GM12878 (cell line): ENCODE results near the gene FYTTD1. TPM values are rescaled to one million over a fixed set of nuclear protein-coding genes. Genes with fewer than 3 reads are reported as not detected.

Experiments
- ATAC-seq: fragments of 200-7000 bp; cut with Tn5 transposase; 3 replicates; pipeline ENCODE4 v1.9.1; 2020; ENCODE audit warnings: mild to moderate bottlenecking, moderate library complexity
- BruUV-seq: library from RNA; stranded (reverse); fragments of 400-500 nt; replicated peaks from 2 replicates; lab custom pipeline; 2021; lab: Mats Ljungman, UMichigan
- CTCF ChIA-PET: fragments of 300-600 bp; sonication (Branson Sonifier 250); formaldehyde crosslinking; extraction: SDS; loops from one replicate; lab custom pipeline; 2021; ENCODE audit warnings: inconsistent platforms; lab: Yijun Ruan, JAX
- POLR2A ChIA-PET: fragments of 350-600 bp; formaldehyde crosslinking; extraction: SDS; loops from one replicate; lab custom pipeline; 2021; ENCODE audit warnings: inconsistent platforms; lab: Charles Lee
- RAD21 ChIA-PET: fragments of 300-600 bp; sonication (Branson Sonifier 250); formaldehyde crosslinking; loops from one replicate; lab custom pipeline; 2023; ENCODE audit warnings: antibody characterized with exemption; ENCODE audit not compliant: unreplicated experiment; lab: Charles Lee
- SMC1A ChIA-PET: fragments of 300-600 bp; sonication (Branson Sonifier 250); formaldehyde crosslinking; loops from one replicate; lab custom pipeline; 2023; ENCODE audit not compliant: unreplicated experiment, uncharacterized antibody; lab: Charles Lee
- DNase-seq: peaks from one replicate; pipeline ENCODE4 v3.0.0-alpha.2; 2011; ENCODE audit warnings: low read depth, low spot score
- FAIRE-seq: peaks from 3 replicates; lab custom pipeline; 2011; peaks lifted over from hg19 to GRCh38; lab: Jason Lieb, UNC
- H2AFZ ChIP-seq: 2 replicates; pipeline ENCODE4 v1.6.0; 2011; ENCODE audit warnings: low read depth, low read length, control low read depth; ENCODE audit not compliant: control insufficient read depth
- H3K27ac ChIP-seq: 2 replicates; pipeline ENCODE4 v1.5.1; 2011; ENCODE audit warnings: control low read depth; ENCODE audit not compliant: control insufficient read depth, insufficient read depth
- H3K27me3 ChIP-seq, 2 experiments: replicated peaks in 1 of 2; 2 replicates each; pipeline versions ENCODE4 v1.6.0 to v1.6.1; 2011; ENCODE audit warnings: low read length in 1 of 2; ENCODE audit not compliant: control insufficient read depth in 2 of 2, insufficient read depth in 2 of 2
- H3K36me3 ChIP-seq, 2 experiments: 2 replicates each; pipeline ENCODE4 v1.5.1; 2011; ENCODE audit warnings: low read length in 1 of 2; ENCODE audit not compliant: control insufficient read depth in 2 of 2, insufficient read depth in 2 of 2
- H3K4me1 ChIP-seq: 2 replicates; pipeline ENCODE4 v1.6.1; 2011; ENCODE audit warnings: mild to moderate bottlenecking, low read length, moderate library complexity, mixed read lengths; ENCODE audit not compliant: control insufficient read depth, insufficient read depth
- H3K4me2 ChIP-seq: 2 replicates; pipeline ENCODE4 v1.6.0; 2011; ENCODE audit warnings: control low read depth; ENCODE audit not compliant: control insufficient read depth, insufficient read depth
- H3K4me3 ChIP-seq: fragments of 200-600 bp; sonication (generic); 2 replicates; pipeline ENCODE4 v1.5.1; 2016
- H3K79me2 ChIP-seq: 2 replicates; pipeline ENCODE4 v1.6.0; 2011; ENCODE audit warnings: low read length; ENCODE audit not compliant: control insufficient read depth, insufficient read depth
- H3K9ac ChIP-seq: 2 replicates; pipeline ENCODE4 v1.8.0; 2011; ENCODE audit warnings: low read length, control low read depth, mixed read lengths; ENCODE audit not compliant: control insufficient read depth, insufficient read depth
- H3K9me3 ChIP-seq: replicated peaks from 3 replicates; pipeline ENCODE4 v1.5.1; 2011; ENCODE audit warnings: mild to moderate bottlenecking, low read length; ENCODE audit not compliant: control insufficient read depth, insufficient read depth
- H4K20me1 ChIP-seq: 2 replicates; pipeline ENCODE4 v1.6.0; 2011; ENCODE audit not compliant: control insufficient read depth, insufficient read depth
- ESRRA ChIP-seq: IDR thresholded peaks from 2 replicates; pipeline ENCODE4 v1.6.1; 2012; ENCODE audit warnings: mild to moderate bottlenecking, low read length, improper control_type of control experiment
- FOXM1 ChIP-seq: IDR thresholded peaks from 2 replicates; pipeline ENCODE4 v1.6.1; 2012; ENCODE audit warnings: low read depth, mild to moderate bottlenecking, inconsistent platforms, low read length, moderate library complexity
- GABPA ChIP-seq: IDR thresholded peaks from 2 replicates; pipeline ENCODE4 v1.6.1; 2014; ENCODE audit warnings: antibody characterized with exemption, low read depth, mild to moderate bottlenecking, inconsistent platforms
- NFXL1 ChIP-seq: fragments of 450-650 bp; IDR thresholded peaks from 2 replicates; pipeline ENCODE4 v1.6.1; 2017; ENCODE audit warnings: antibody characterized with exemption, mild to moderate bottlenecking, borderline replicate concordance
- NRF1 ChIP-seq: conservative IDR thresholded peaks from 2 replicates; pipeline ENCODE4 v1.6.1; 2011; ENCODE audit warnings: mild to moderate bottlenecking, low read depth, low read length, improper control_type of control experiment
- PKNOX1 ChIP-seq: fragments of 450-650 bp; IDR thresholded peaks from 2 replicates; pipeline ENCODE4 v1.6.1; 2016; ENCODE audit warnings: mild to moderate bottlenecking
- RCOR1 ChIP-seq: conservative IDR thresholded peaks from 2 replicates; pipeline ENCODE4 v1.6.1; 2012; ENCODE audit warnings: low read depth, low read length, improper control_type of control experiment
- SUZ12 ChIP-seq: fragments of 200-600 bp; sonication (generic); IDR thresholded peaks from one replicate; pipeline ENCODE4 v1.6.1; 2018; ENCODE audit warnings: antibody characterized with exemption, mild to moderate bottlenecking; ENCODE audit not compliant: unreplicated experiment
- YBX1 ChIP-seq: fragments of 450-650 bp; IDR thresholded peaks from 2 replicates; pipeline ENCODE4 v1.6.1; 2016; ENCODE audit warnings: antibody characterized with exemption
- ZNF217 ChIP-seq: fragments of 450-650 bp; IDR thresholded peaks from 2 replicates; pipeline ENCODE4 v1.6.1; 2017; ENCODE audit warnings: antibody characterized with exemption, mild to moderate bottlenecking
- WGBS: methylation state at CpG from one replicate; pipeline ENCODE4 v1.1.6; 2016; ENCODE audit warnings: low lambda C conversion rate; ENCODE audit not compliant: insufficient replicate concordance, insufficient coverage; ENCODE audit errors: missing lambda C conversion rate; 5-methylcytosine and 5-hydroxymethylcytosine counted together
- in situ Hi-C: fragments of 300-500 bp; cut with MboI; formaldehyde crosslinking; loops from 9 replicates; pipeline ENCODE4 v1.14.3; 2018; ENCODE audit warnings: mixed read lengths
- intact Hi-C: fragments of 100-400 bp; cut with micrococcal nuclease; formaldehyde crosslinking; loops from one replicate; pipeline ENCODE4 v1.14.2; 2022; ENCODE audit not compliant: unreplicated experiment
- polyA plus RNA-seq, 11 experiments: library from polyadenylated mRNA; depleted of rRNA in 4 of 11; unstranded in 6 of 11; stranded (reverse) in 5 of 11; fragments of >200 nt; fragmentation: Nextera tagmentation in 4 of 11; fragmentation: Illumina TruSeq in 1 of 11; extraction: Ambion mirVana in 4 of 11; extraction: Trizol in 1 of 11; gene quantifications; 1 replicate in 1 of 11; 2 replicates in 10 of 11; pipeline versions ENCODE4 v1.2.1 to v1.2.3, GENCODE V29; 2011 to 2016; ENCODE audit warnings: inconsistent platforms in 2 of 11, missing spikeins in 2 of 11, low read depth in 1 of 11
- total RNA-seq, 4 experiments: library from RNA; depleted of rRNA in 3 of 4; stranded (reverse); fragments of >200 nt in 3 of 4; fragmentation: Illumina TruSeq in 1 of 4; extraction: Trizol in 1 of 4; gene quantifications; 2 replicates each; pipeline versions ENCODE4 v1.2.1 to v1.2.3, GENCODE V29; 2013 to 2021
- TF ChIP-seq, protein P1 (sequence below): IDR thresholded peaks from 2 replicates; pipeline ENCODE4 v1.6.1; 2011; ENCODE audit warnings: low read depth, mild to moderate bottlenecking, low read length, moderate library complexity, borderline replicate concordance; ENCODE audit errors: extremely low read depth
- TF ChIP-seq, protein P2 (sequence below): fragments of 450-650 bp; IDR thresholded peaks from 2 replicates; pipeline ENCODE4 v1.6.1; 2017; ENCODE audit warnings: low read depth, mild to moderate bottlenecking, moderate library complexity

The FYTTD1 gene
- total and polyA plus RNA-seq, 10 of the 15 experiments (the other 5 are each of a cell fraction or from before 2014, with no cell fraction given): 25.5 to 101 (median 59.4) TPM

DNA sequence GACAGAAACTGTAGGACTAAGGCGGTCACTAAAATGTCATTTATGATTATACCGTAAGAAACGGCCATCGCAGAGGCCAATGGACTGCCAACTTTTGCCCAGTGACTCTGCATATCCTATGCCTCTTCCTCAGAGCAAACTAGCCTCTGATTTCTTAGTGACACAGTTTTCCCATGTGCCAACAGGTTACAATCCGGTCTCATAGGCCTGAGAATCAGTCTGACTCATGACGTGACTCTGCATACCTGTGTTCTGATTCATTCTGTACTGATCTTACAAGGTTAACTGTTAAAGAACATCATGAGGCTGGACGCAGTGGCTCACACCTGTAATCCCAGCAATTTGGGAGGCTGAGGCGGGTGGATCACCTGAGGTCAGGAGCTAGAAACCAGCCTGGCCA is 30.8 kb upstream of the FYTTD1 start:
- Histone ChIP-seq H3K4me3 (no peak overlapping the region), H3K9me3 (peaks cover 11% of the 10 kb centered on the region), H2AFZ (no peak overlapping the region), H3K4me1 (peaks cover 16% of the 10 kb centered on the region), H3K9ac (no peak overlapping the region), H3K36me3 (peaks cover 8 to 24% of the 10 kb centered on the region in 2 experiments), H3K79me2 (peaks cover 80% of the 10 kb centered on the region), H4K20me1 (no peaks in the 10 kb centered on the region), H3K27ac (no peak overlapping the region), H3K27me3 (no peaks in the 10 kb centered on the region), H3K4me2 (no peak overlapping the region)
- intact Hi-C loops (no loop called here), in situ Hi-C loops (no loop called here)
- FAIRE-seq (no peak), ATAC-seq (no peak), DNase-seq (no peak)
- BruUV-seq: no TSS peak
- ChIA-PET SMC1A (interaction anchor here (0.9 to 2.2 kb wide), 2 partner anchors 9 to 16 kb away, joined by 5 to 6 read pairs; no protein-coding TSS in a partner anchor), RAD21 (interaction anchor here (0.7 kb wide), 1 partner anchor 381 kb away, joined by 3 read pairs; no protein-coding TSS in a partner anchor), POLR2A (interaction anchor here (2.5 kb wide), 1 partner anchor 15 kb away, joined by 13 read pairs; no protein-coding TSS in a partner anchor), CTCF (interaction anchor here (1.3 kb wide), 1 partner anchor 84 kb away, joined by 4 read pairs; no protein-coding TSS in a partner anchor)
- TF ChIP-seq, protein P1, sequence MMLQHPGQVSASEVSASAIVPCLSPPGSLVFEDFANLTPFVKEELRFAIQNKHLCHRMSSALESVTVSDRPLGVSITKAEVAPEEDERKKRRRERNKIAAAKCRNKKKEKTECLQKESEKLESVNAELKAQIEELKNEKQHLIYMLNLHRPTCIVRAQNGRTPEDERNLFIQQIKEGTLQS: no peak
- no peak for TF ChIP-seq NRF1
- no peak for TF ChIP-seq GABPA
- no peak for TF ChIP-seq FOXM1
- no peak for TF ChIP-seq YBX1
- TF ChIP-seq, protein P2, sequence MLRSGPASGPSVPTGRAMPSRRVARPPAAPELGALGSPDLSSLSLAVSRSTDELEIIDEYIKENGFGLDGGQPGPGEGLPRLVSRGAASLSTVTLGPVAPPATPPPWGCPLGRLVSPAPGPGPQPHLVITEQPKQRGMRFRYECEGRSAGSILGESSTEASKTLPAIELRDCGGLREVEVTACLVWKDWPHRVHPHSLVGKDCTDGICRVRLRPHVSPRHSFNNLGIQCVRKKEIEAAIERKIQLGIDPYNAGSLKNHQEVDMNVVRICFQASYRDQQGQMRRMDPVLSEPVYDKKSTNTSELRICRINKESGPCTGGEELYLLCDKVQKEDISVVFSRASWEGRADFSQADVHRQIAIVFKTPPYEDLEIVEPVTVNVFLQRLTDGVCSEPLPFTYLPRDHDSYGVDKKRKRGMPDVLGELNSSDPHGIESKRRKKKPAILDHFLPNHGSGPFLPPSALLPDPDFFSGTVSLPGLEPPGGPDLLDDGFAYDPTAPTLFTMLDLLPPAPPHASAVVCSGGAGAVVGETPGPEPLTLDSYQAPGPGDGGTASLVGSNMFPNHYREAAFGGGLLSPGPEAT: no peak
- TF ChIP-seq PKNOX1: no peak
- no peak for TF ChIP-seq ESRRA
- no peak for TF ChIP-seq RCOR1
- no peak for TF ChIP-seq ZNF217
- TF ChIP-seq NFXL1: no peak
- no peak for TF ChIP-seq SUZ12
- WGBS: 87% methylated on average over 8 of the region's 8 CpGs
